Peyer's patch (tissue), 4 donors: ENCODE data around the gene GABBR2.

Experiments
- POLR2A ChIP-seq, 2 donors: fragments of 450-650 bp; IDR thresholded peaks; one replicate each; pipeline ENCODE4 v1.5.1; 2017; ENCODE audit warnings: antibody characterized with exemption in 2 of 2, mild to moderate bottlenecking in 2 of 2, moderate library complexity in 2 of 2
- TF ChIP-seq, protein P1 (sequence below), 6 experiments: fragments of 450-650 bp in 4 of 6; fragments of 200-600 bp in 2 of 6; sonication (generic) in 1 of 6; IDR thresholded peaks; one replicate each; pipeline ENCODE4 v1.5.1; 2017 to 2019; ENCODE audit warnings: antibody characterized with exemption in 6 of 6, mild to moderate bottlenecking in 3 of 6, moderate library complexity in 1 of 6

DNA sequence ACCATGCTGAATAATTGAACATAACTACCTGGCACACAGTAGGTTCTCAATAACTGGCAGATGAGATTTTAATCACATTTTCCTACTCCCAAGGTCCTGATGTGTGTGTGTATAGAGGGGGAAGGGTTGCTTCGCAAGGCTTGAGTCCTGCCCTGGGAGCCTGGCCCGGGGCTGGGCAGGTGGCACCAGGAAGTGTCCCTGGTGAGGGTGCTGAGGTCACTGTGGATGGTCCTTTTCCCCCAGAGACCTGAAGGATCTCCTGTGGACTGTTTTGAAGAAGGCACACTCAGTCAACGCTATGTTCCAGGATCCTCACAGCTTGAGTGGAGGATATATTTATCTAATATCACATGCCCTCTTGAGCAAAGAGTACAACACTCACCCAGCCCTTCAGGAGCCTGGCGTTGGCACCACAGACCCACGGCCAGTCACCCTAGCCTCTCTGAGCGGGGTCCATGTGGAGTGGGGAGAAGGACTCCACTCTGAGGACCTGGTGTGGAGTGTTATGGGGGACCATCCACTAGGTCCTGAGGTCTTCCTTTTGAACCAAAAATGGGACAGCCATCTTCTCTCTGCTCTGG lies 177.8 kb downstream of the GABBR2 start:
- no peak for TF ChIP-seq POLR2A (IDR thresholded peaks at IDR 0.05)
- TF ChIP-seq, protein P1, sequence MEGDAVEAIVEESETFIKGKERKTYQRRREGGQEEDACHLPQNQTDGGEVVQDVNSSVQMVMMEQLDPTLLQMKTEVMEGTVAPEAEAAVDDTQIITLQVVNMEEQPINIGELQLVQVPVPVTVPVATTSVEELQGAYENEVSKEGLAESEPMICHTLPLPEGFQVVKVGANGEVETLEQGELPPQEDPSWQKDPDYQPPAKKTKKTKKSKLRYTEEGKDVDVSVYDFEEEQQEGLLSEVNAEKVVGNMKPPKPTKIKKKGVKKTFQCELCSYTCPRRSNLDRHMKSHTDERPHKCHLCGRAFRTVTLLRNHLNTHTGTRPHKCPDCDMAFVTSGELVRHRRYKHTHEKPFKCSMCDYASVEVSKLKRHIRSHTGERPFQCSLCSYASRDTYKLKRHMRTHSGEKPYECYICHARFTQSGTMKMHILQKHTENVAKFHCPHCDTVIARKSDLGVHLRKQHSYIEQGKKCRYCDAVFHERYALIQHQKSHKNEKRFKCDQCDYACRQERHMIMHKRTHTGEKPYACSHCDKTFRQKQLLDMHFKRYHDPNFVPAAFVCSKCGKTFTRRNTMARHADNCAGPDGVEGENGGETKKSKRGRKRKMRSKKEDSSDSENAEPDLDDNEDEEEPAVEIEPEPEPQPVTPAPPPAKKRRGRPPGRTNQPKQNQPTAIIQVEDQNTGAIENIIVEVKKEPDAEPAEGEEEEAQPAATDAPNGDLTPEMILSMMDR (IDR thresholded peaks at IDR 0.05): no peak
